OCI-LY7 (cell line): ENCODE results near the gene GLTP. TPM values are rescaled to one million over a fixed set of nuclear protein-coding genes. Genes with fewer than 3 reads are reported as not detected.

Source experiments
- BruUV-seq: library from RNA; stranded (reverse); fragments of 400-500 nt; replicated peaks from 2 replicates; lab custom pipeline; 2021; lab: Mats Ljungman, UMichigan
- CTCF ChIA-PET: fragments of 300-600 bp; sonication (Branson Sonifier 250); formaldehyde crosslinking; loops from one replicate; lab custom pipeline; 2022; ENCODE audit warnings: antibody characterized with exemption; ENCODE audit not compliant: unreplicated experiment; lab: Charles Lee
- POLR2A ChIA-PET: fragments of 300-600 bp; sonication (Branson Sonifier 250); formaldehyde crosslinking; loops from one replicate; lab custom pipeline; 2022; ENCODE audit warnings: antibody characterized with exemption; lab: Charles Lee
- DNase-seq: peaks from one replicate; pipeline ENCODE4 v3.0.0-alpha.2; 2015; ENCODE audit warnings: low spot score
- H2AFZ ChIP-seq: fragments of 200-600 bp; sonication (generic), shearing (Covaris generic); 2 replicates; pipeline ENCODE4 v1.6.1; 2014; ENCODE audit warnings: mild to moderate bottlenecking, antibody characterized with exemption, low read length, moderate library complexity
- H3K27ac ChIP-seq: fragments of 200-600 bp; sonication (generic); 2 replicates; pipeline ENCODE4 v1.5.1; 2014; ENCODE audit warnings: mixed run types, low read depth, mild to moderate bottlenecking, moderate library complexity, low read length, inconsistent platforms; ENCODE audit not compliant: poor library complexity, severe bottlenecking
- H3K36me3 ChIP-seq: fragments of 200-600 bp; sonication (generic); 2 replicates; pipeline ENCODE4 v1.6.1; 2014; ENCODE audit warnings: mild to moderate bottlenecking, antibody characterized with exemption, low read length, moderate library complexity, mixed read lengths; ENCODE audit not compliant: insufficient read depth
- H3K4me1 ChIP-seq: fragments of 200-600 bp; sonication (generic); 2 replicates; pipeline ENCODE4 v1.5.1; 2014; ENCODE audit warnings: mild to moderate bottlenecking, low read length; ENCODE audit not compliant: insufficient read depth, poor library complexity, severe bottlenecking
- H3K4me2 ChIP-seq: fragments of 200-600 bp; sonication (generic); 2 replicates; pipeline ENCODE4 v1.6.1; 2014; ENCODE audit warnings: mild to moderate bottlenecking, low read length
- H3K4me3 ChIP-seq: fragments of 200-600 bp; sonication (generic); 2 replicates; pipeline ENCODE4 v1.5.1; 2014; ENCODE audit warnings: mild to moderate bottlenecking, low read depth, low read length; ENCODE audit not compliant: poor library complexity, severe bottlenecking
- H3K79me2 ChIP-seq: fragments of 200-600 bp; sonication (generic); 2 replicates; pipeline ENCODE4 v1.6.1; 2016; ENCODE audit warnings: low read depth, mild to moderate bottlenecking, low read length, moderate library complexity, mixed read lengths; ENCODE audit not compliant: insufficient read depth
- H3K9me2 ChIP-seq: fragments of 200-600 bp; sonication (generic); 2 replicates; pipeline ENCODE4 v1.6.1; 2016; ENCODE audit warnings: mild to moderate bottlenecking, low read length, mixed read lengths; ENCODE audit not compliant: insufficient read depth
- H3K9me3 ChIP-seq: fragments of 200-600 bp; sonication (generic); 2 replicates; pipeline ENCODE4 v1.6.1; 2014; ENCODE audit warnings: mild to moderate bottlenecking, mixed run types, low read length, mixed read lengths
- H4K20me1 ChIP-seq: fragments of 200-600 bp; sonication (generic); 2 replicates; pipeline ENCODE4 v1.6.1; 2014; ENCODE audit warnings: mild to moderate bottlenecking, antibody characterized with exemption, low read length, moderate library complexity, mixed read lengths; ENCODE audit not compliant: insufficient read depth
- CTCF ChIP-seq: fragments of 200-600 bp; sonication (generic); conservative IDR thresholded peaks from 2 replicates; pipeline ENCODE4 v1.5.1; 2014; ENCODE audit warnings: mild to moderate bottlenecking, antibody characterized with exemption, low read length, moderate library complexity, mixed read lengths
- EZH2phosphoT487 ChIP-seq: fragments of 200-600 bp; sonication (generic); IDR thresholded peaks from 2 replicates; pipeline ENCODE4 v1.6.1; 2018; ENCODE audit warnings: low read depth, borderline replicate concordance, mild to moderate bottlenecking, mixed run types, antibody characterized with exemption, low read length, moderate library complexity, mixed read lengths
- intact Hi-C: fragments of 100-400 bp; cut with micrococcal nuclease; formaldehyde crosslinking; loops from one replicate; pipeline ENCODE4 v1.10.0; 2022; ENCODE audit not compliant: unreplicated experiment
- total RNA-seq, 2 experiments: library from RNA; depleted of rRNA in 1 of 2; stranded (reverse); fragments of >200 nt in 1 of 2; shearing (Covaris generic) in 1 of 2; gene quantifications; 2 replicates each; pipeline ENCODE4 v1.2.3, GENCODE V29; 2014 to 2022

The GLTP gene
- total RNA-seq, 2 experiments from 2014 or later = 24.0 to 27.3 TPM

DNA sequence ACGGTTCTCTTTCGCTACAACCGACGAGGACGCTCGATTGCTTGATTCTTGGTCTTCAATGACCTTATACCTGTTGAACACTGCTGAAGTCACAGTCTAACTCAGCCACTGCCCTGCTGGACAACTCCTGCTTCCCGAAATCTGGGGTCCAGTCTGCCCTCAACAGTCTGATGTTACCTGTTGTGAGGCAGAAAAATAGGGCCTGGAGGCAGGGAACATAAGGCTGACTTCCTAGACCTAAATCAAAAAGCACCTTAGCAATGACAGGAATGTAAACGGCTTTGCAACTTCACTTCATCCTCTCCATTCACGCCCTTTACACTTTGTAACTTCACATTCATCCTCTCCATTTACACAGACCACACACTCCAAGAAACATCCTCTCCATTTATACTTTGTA, 597 bp upstream of the GLTP start:
- Histone ChIP-seq H3K79me2 (no peaks in the 10 kb centered on the region; the same call in 1 of the 2 replicates), H4K20me1 (no peaks in the 10 kb centered on the region; the same call in 1 of the 2 replicates), H3K9me3 (no peaks in the 10 kb centered on the region), H3K4me1 (peaks cover 32% of the 10 kb centered on the region), H3K4me3 (peak overlapping the region; percentile 71), H3K36me3 (no peaks in the 10 kb centered on the region), H3K4me2 (peak overlapping the region; percentile 92), H3K9me2 (no peaks in the 10 kb centered on the region), H2AFZ (peak overlapping the region; percentile 88), H3K27ac (no peak overlapping the region)
- CTCF ChIA-PET = no interaction called here
- no peak for DNase-seq
- BruUV-seq = no TSS peak
- POLR2A ChIA-PET = no interaction called here
- intact Hi-C loops = loop anchor here (1.0 kb wide), 2 partner anchors 28 to 76 kb away; no protein-coding TSS in a partner anchor
- no peak for TF ChIP-seq CTCF
- TF ChIP-seq EZH2phosphoT487 = no peak

- ChIA-PET CTCF (interaction anchor here (1.0 kb wide), 1 partner anchor 35 kb away, joined by 3 read pairs; no protein-coding TSS in a partner anchor), POLR2A (no interaction called here)
- no peak overlapping the region for H3K27ac ChIP-seq
- no peaks in the 10 kb centered on the region; the same call in 1 of the 2 replicates for H3K79me2 ChIP-seq
- intact Hi-C loops = loop anchor here (1.0 kb wide), 2 partner anchors 26 to 74 kb away; no protein-coding TSS in a partner anchor
- H3K4me3 ChIP-seq = peak overlapping the region; percentile 76
- H3K9me2 ChIP-seq = no peaks in the 10 kb centered on the region
- H3K36me3 ChIP-seq = no peaks in the 10 kb centered on the region
- H3K4me1 ChIP-seq = peaks cover 38% of the 10 kb centered on the region
- TSS peak; percentile 68 for BruUV-seq
- no peaks in the 10 kb centered on the region; the same call in 1 of the 2 replicates for H4K20me1 ChIP-seq
- H3K9me3 ChIP-seq = no peaks in the 10 kb centered on the region
- no peak for DNase-seq
- TF ChIP-seq CTCF = no peak
- TF ChIP-seq EZH2phosphoT487 = no peak
- peak overlapping the region; percentile 89 for H3K4me2 ChIP-seq
- peak overlapping the region; percentile 52 for H2AFZ ChIP-seq
These were observed 844 bp downstream of the GLTP start for GRCh38 chr12:109879351-109880042.

GRCh38 chr12:109878749-109879148, 1.6 kb downstream of the GLTP start:
- TF ChIP-seq CTCF (no peak), EZH2phosphoT487 (no peak)
- H3K9me3 ChIP-seq = no peaks in the 10 kb centered on the region
- no peak for DNase-seq
- peaks cover 38% of the 10 kb centered on the region for H3K4me1 ChIP-seq
- no peak overlapping the region for H2AFZ ChIP-seq
- CTCF ChIA-PET = interaction anchor here (0.6 to 1.0 kb wide), 2 partner anchors 34 to 74 kb away, joined by 3 read pairs; no protein-coding TSS in a partner anchor
- peak overlapping the region; percentile 76 for H3K4me3 ChIP-seq
- no peaks in the 10 kb centered on the region; the same call in 1 of the 2 replicates for H4K20me1 ChIP-seq
- no peaks in the 10 kb centered on the region; the same call in 1 of the 2 replicates for H3K79me2 ChIP-seq
- H3K27ac ChIP-seq = no peak overlapping the region
- POLR2A ChIA-PET = no interaction called here
- no peaks in the 10 kb centered on the region for H3K9me2 ChIP-seq
- H3K4me2 ChIP-seq = peak overlapping the region; percentile 89
- intact Hi-C loops = no loop called here
- no TSS peak for BruUV-seq
- no peaks in the 10 kb centered on the region for H3K36me3 ChIP-seq
